PC-9 (cell line): ENCODE data around the gene VSIG10L. TPM values are rescaled to one million over a fixed set of nuclear protein-coding genes. Genes with fewer than 3 reads are reported as not detected.
A peak's percentile ranks its signal among the peaks of the same experiment; 100 is the strongest.

Source experiments
- BruUV-seq: library from RNA; stranded (reverse); fragments of 400-500 nt; replicated peaks from 2 replicates; lab custom pipeline; 2021; lab: Mats Ljungman, UMichigan
- CTCF ChIA-PET: fragments of 300-600 bp; sonication (Branson Sonifier 250); formaldehyde crosslinking; loops from one replicate; lab custom pipeline; 2022; ENCODE audit warnings: antibody characterized with exemption; lab: Charles Lee
- POLR2A ChIA-PET: fragments of 300-600 bp; sonication (Branson Sonifier 250); formaldehyde crosslinking; loops from one replicate; lab custom pipeline; 2022; ENCODE audit warnings: antibody characterized with exemption; ENCODE audit not compliant: unreplicated experiment; lab: Charles Lee
- DNase-seq, 2 experiments: peaks; one replicate each; pipeline versions ENCODE4 v3.0.0 to v3.0.0-alpha.2; 2015 to 2022; ENCODE audit warnings: mixed read lengths in 1 of 2
- H2AFZ ChIP-seq: fragments of 200-600 bp; sonication (generic); 2 replicates; pipeline ENCODE4 v1.8.1; 2017; ENCODE audit warnings: antibody characterized with exemption
- H3F3A ChIP-seq: fragments of 200-600 bp; sonication (generic); 2 replicates; pipeline ENCODE4 v1.8.1; 2017; ENCODE audit warnings: antibody characterized with exemption, mild to moderate bottlenecking, low read depth; ENCODE audit not compliant: insufficient read depth
- H3K27ac ChIP-seq: fragments of 200-600 bp; sonication (generic); 2 replicates; pipeline ENCODE4 v1.6.1; 2016; ENCODE audit warnings: mixed run types
- H3K27me3 ChIP-seq: fragments of 200-600 bp; sonication (generic); 2 replicates; pipeline ENCODE4 v1.6.1; 2016; ENCODE audit warnings: low read depth, mixed run types; ENCODE audit not compliant: insufficient read depth
- H3K36me3 ChIP-seq: fragments of 200-600 bp; sonication (generic); 2 replicates; pipeline ENCODE4 v1.6.1; 2016; ENCODE audit warnings: low read depth, mixed run types
- H3K4me1 ChIP-seq: fragments of 200-600 bp; sonication (generic); replicated peaks from 2 replicates; pipeline ENCODE4 v1.6.1; 2016; ENCODE audit warnings: mixed run types; ENCODE audit not compliant: insufficient read depth
- H3K4me2 ChIP-seq: fragments of 200-600 bp; sonication (generic); 2 replicates; pipeline ENCODE4 v1.6.1; 2017; ENCODE audit warnings: mixed run types
- H3K4me3 ChIP-seq: fragments of 200-600 bp; sonication (generic); 2 replicates; pipeline ENCODE4 v1.6.1; 2016; ENCODE audit warnings: mixed run types
- H3K79me2 ChIP-seq: fragments of 200-600 bp; sonication (generic); 2 replicates; pipeline ENCODE4 v1.6.1; 2017; ENCODE audit warnings: low read depth, mixed run types
- H3K9me2 ChIP-seq: fragments of 200-600 bp; sonication (generic); 2 replicates; pipeline ENCODE4 v1.8.1; 2017; ENCODE audit warnings: mild to moderate bottlenecking; ENCODE audit not compliant: insufficient read depth
- H3K9me3 ChIP-seq: fragments of 200-600 bp; sonication (generic); 2 replicates; pipeline ENCODE4 v1.8.1; 2016; ENCODE audit warnings: low read depth; ENCODE audit not compliant: insufficient read depth
- H4K20me1 ChIP-seq: fragments of 200-600 bp; sonication (generic); 2 replicates; pipeline ENCODE4 v1.8.1; 2017; ENCODE audit not compliant: insufficient read depth
- EZH2 ChIP-seq: fragments of 200-600 bp; sonication (generic); IDR thresholded peaks from 2 replicates; pipeline ENCODE4 v1.8.0; 2017; ENCODE audit warnings: antibody characterized with exemption, low read depth
- intact Hi-C: fragments of 100-400 bp; cut with micrococcal nuclease; formaldehyde crosslinking; loops from one replicate; pipeline ENCODE4 v1.10.0; 2022; ENCODE audit not compliant: unreplicated experiment
- total RNA-seq: library from RNA; stranded (reverse); gene quantifications from 2 replicates; pipeline ENCODE4 v1.2.3, GENCODE V29; 2021
- TF ChIP-seq, protein P1 (sequence below): fragments of 200-600 bp; sonication (generic); conservative IDR thresholded peaks from 2 replicates; pipeline ENCODE4 v1.6.1; 2017; ENCODE audit warnings: mixed run types, antibody characterized with exemption, mild to moderate bottlenecking, moderate library complexity

Gene VSIG10L
- total RNA-seq, 1 experiment from 2014 or later, result 2.8 TPM

DNA sequence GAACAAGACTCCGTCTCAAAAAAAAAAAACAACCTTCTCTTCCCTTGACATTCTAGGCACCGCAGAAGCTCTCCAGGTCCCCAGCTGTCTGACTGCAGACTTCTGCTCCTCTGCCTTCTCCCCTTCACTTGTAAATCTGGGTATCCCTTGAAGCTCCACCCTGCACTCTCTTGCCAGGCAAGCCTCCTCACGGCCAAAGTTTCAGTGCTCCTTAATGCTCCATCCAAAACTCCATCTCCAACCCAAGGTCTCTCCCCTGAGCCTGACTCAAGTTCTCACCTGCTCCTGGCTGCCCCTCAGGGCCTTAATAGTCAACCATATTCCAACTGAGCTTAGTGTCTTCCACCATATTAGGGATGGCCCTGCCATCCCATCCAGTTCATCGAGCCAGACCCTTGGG is 28.3 kb upstream of the VSIG10L start:
- CTCF ChIA-PET, result no interaction called here
- H2AFZ ChIP-seq, result no peak overlapping the region
- peaks cover 39% of the 10 kb centered on the region for H3K27me3 ChIP-seq
- peak in 1 of 2 experiments; percentile 11 for DNase-seq
- H3K9me3 ChIP-seq, result no peaks in the 10 kb centered on the region
- TF ChIP-seq, protein P1, sequence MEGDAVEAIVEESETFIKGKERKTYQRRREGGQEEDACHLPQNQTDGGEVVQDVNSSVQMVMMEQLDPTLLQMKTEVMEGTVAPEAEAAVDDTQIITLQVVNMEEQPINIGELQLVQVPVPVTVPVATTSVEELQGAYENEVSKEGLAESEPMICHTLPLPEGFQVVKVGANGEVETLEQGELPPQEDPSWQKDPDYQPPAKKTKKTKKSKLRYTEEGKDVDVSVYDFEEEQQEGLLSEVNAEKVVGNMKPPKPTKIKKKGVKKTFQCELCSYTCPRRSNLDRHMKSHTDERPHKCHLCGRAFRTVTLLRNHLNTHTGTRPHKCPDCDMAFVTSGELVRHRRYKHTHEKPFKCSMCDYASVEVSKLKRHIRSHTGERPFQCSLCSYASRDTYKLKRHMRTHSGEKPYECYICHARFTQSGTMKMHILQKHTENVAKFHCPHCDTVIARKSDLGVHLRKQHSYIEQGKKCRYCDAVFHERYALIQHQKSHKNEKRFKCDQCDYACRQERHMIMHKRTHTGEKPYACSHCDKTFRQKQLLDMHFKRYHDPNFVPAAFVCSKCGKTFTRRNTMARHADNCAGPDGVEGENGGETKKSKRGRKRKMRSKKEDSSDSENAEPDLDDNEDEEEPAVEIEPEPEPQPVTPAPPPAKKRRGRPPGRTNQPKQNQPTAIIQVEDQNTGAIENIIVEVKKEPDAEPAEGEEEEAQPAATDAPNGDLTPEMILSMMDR, result no peak
- TF ChIP-seq EZH2, result no peak
- H3K9me2 ChIP-seq, result no peaks in the 10 kb centered on the region
- POLR2A ChIA-PET, result no interaction called here
- H3K4me1 ChIP-seq, result peaks cover 7% of the 10 kb centered on the region; the same call in 1 of the 2 replicates
- H3K79me2 ChIP-seq, result peaks cover 9% of the 10 kb centered on the region
- no peaks in the 10 kb centered on the region for H4K20me1 ChIP-seq
- H3K4me2 ChIP-seq, result no peak overlapping the region
- H3K27ac ChIP-seq, result no peak overlapping the region
- no TSS peak for BruUV-seq
- H3K36me3 ChIP-seq, result no peaks in the 10 kb centered on the region
- intact Hi-C loops, result no loop called here
- H3K4me3 ChIP-seq, result no peak overlapping the region
- H3F3A ChIP-seq, result peaks cover 6% of the 10 kb centered on the region

DNA sequence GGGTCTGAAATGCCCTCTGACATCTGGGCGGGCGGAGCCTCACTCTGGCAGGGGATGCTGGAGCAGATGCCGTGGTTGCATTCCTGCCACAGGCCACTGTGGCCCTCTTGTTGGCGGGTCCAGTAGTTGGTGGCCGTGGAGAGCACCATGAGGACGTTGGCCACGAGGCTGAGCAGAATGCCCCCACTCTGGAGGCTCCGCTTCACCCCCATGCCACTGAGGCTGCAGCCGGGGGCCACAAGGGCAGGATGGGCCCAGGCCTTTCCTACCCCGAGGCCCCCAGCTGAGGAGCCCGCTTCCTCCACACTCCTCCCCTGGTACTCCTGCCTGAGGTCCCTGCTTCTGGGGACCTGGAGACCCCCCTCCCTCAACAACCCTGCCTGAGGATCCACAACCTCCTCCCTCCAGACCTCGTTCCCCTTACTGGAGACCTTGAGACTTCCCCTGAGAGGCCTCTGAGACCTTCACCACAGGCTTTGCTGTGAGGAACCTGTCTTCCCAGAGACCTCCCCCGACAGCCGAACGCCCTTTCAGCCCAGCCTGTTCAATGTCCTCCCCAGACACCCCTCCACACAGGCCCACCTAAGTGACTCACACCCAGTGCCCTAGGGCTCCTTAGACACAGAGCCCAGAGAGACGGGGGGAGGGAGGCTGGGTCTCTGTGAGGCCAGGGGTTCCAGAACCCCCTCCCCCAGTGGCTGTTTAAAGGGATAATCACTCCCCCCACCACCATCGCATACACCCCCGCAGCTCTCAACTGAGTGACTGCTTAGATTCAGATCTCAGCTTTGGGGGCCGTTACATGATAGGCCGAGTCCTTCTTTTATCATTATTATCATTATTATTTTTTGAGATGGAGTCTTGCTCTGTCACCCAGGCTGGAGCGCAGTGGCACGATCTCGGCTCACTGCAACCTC is 26.7 kb upstream of the VSIG10L start, which contains the start of gene CLDND2:
Gene CLDND2, minus strand, starts transcription at position 638 of the 917 bp plus-strand sequence. Its CDS starts 426 bp downstream, at position 212.
- no peak within 1 kb of the TSS for H3K27ac ChIP-seq
- peak within 1 kb of the TSS; percentile 91 for H2AFZ ChIP-seq
- CTCF ChIA-PET, result no interaction called here

More for the DNA sequence above, 26.7 kb upstream of the VSIG10L start, which contains the start of gene CLDND2:
- peak in 1 of 2 experiments; percentile 2 for DNase-seq
- peak within 1 kb of the TSS; percentile 92 for H3K4me3 ChIP-seq
- no TSS peak for BruUV-seq
- POLR2A ChIA-PET, result interaction anchor here (1.1 kb wide), 1 partner anchor 320 kb away, joined by 6 read pairs; no protein-coding TSS in a partner anchor
- H3K9me2 ChIP-seq, result no peaks in the 10 kb centered on the region
- H3K36me3 ChIP-seq, result no peaks in the 10 kb centered on the region
- peaks cover 23% of the 10 kb centered on the region for H3K79me2 ChIP-seq
- no peak for TF ChIP-seq EZH2
- TF ChIP-seq, protein P1, result no peak
- peak within 1 kb of the TSS; percentile 100 for H3K4me2 ChIP-seq
- intact Hi-C loops, result loop anchor here (5.0 to 10.0 kb wide), 2 partner anchors 316 to 334 kb away; no protein-coding TSS in a partner anchor
- H3F3A ChIP-seq, result peaks cover 16% of the 10 kb centered on the region
- H3K9me3 ChIP-seq, result no peaks in the 10 kb centered on the region
- peaks cover 34% of the 10 kb centered on the region for H3K27me3 ChIP-seq
- H4K20me1 ChIP-seq, result no peaks in the 10 kb centered on the region
- peaks cover 22% of the 10 kb centered on the region for H3K4me1 ChIP-seq
